Cardiac muscle cell (in vitro differentiated cells and primary cell): ENCODE data around the gene TTC38. TPM values are rescaled to one million over a fixed set of nuclear protein-coding genes. Genes with fewer than 3 reads are reported as not detected.

Experiments
- DNase-seq, 2 donors: peaks; one replicate each; pipeline versions ENCODE4 v3.0.0 to v3.0.0-alpha.2; 2010 to 2017; ENCODE audit warnings: low read depth in 1 of 2, low spot score in 1 of 2
- H3K27ac ChIP-seq: fragments of 200-600 bp; sonication (generic); 2 replicates; pipeline ENCODE4 v1.5.1; 2016
- H3K27me3 ChIP-seq: fragments of 200-600 bp; sonication (generic); 2 replicates; pipeline ENCODE4 v1.6.0; 2016; ENCODE audit warnings: control low read depth
- H3K36me3 ChIP-seq: fragments of 200-600 bp; sonication (generic); 2 replicates; pipeline ENCODE4 v1.5.1; 2016; ENCODE audit warnings: control low read depth
- H3K4me1 ChIP-seq: fragments of 200-600 bp; sonication (generic); 2 replicates; pipeline ENCODE4 v1.8.1; 2017; ENCODE audit warnings: low read depth, mild to moderate bottlenecking, mixed run types
- H3K4me3 ChIP-seq: fragments of 200-600 bp; sonication (generic); 2 replicates; pipeline ENCODE4 v1.5.1; 2016; ENCODE audit warnings: mild to moderate bottlenecking
- H3K9me3 ChIP-seq: fragments of 200-600 bp; sonication (generic); 2 replicates; pipeline ENCODE4 v1.5.1; 2017; ENCODE audit warnings: low read depth, mild to moderate bottlenecking, control low read depth
- CTCF ChIP-seq: IDR thresholded peaks from 2 replicates; pipeline ENCODE4 v1.5.1; 2012; ENCODE audit warnings: low read depth, mild to moderate bottlenecking, low read length
- polyA plus RNA-seq: library from polyadenylated mRNA; unstranded; fragments of >200 nt; fragmentation: Nextera tagmentation; extraction: Ambion mirVana; gene quantifications from 2 replicates; pipeline ENCODE4 v1.2.1, GENCODE V29; 2016
- total RNA-seq: library from RNA; depleted of rRNA; stranded (reverse); fragments of >200 nt; gene quantifications from 2 replicates; pipeline ENCODE4 v1.2.3, GENCODE V29; 2016

The TTC38 gene
- total and polyA plus RNA-seq, 2 experiments from 2014 or later, result 35.1 to 76.2 TPM

DNA sequence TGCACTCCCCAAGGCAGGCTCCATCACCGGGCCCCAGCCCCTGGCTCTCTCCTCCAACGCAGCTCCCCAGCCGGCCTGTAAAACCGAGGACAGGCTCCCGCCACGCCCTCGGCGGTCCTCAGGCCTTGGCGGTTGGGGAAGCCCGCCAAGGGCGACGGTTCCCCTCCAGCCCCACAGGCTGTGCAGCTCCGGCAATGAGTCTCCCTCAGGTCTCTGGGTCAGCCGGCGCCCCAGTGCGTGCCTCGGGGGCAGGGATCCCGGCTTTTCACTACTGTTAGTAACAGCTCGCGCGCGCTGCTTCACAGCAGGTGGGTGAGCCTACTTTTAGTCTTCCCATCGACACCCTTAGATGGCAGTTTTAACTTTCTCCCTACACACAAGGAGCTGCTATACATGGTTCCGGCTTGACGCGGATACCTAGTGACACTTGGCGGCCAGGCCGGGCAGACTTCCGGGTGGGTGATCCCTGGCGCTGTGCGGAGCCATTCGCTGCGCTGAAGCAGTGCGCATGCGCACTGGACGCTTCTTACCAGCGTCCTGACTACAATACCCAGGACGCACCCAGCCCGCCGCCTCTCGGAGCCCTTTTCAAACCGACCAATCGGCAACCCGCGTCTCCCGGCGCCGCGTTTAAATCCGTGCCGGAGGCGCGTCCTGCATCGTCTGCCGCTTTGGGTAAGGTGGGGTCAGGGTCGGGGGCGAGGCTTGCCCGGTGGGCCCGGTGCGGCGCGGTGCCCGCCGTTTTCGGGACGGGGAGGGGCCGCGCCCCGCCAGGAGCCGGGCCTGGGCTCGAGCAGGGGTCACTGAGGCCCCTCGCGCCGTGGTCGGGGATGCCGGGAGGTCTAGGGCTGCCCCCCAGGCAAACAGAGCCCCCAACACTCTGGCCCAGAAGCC, 28.7 kb downstream of the TTC38 start, which contains the start of gene GTSE1:
Gene GTSE1, plus strand, starts transcription at position 614 of the 894 bp plus-strand sequence. CDS start 531 bp downstream, outside the sequence.
- Histone ChIP-seq H3K9me3 (no peaks in the 10 kb centered on the region), H3K27ac (peak within 1 kb of the TSS; percentile 69), H3K4me3 (peak within 1 kb of the TSS; percentile 68), H3K27me3 (no peaks in the 10 kb centered on the region), H3K36me3 (peaks cover 6% of the 10 kb centered on the region), H3K4me1 (peaks cover 6% of the 10 kb centered on the region)
- peak; percentile 98 to 99 for DNase-seq
- TF ChIP-seq CTCF, result peak; percentile 8

- H3K36me3 ChIP-seq, result peaks cover 4% of the 10 kb centered on the region
- H3K4me1 ChIP-seq, result peaks cover 6% of the 10 kb centered on the region
- no peaks in the 10 kb centered on the region for H3K9me3 ChIP-seq
- no peak overlapping the region for H3K27ac ChIP-seq
- TF ChIP-seq CTCF, result no peak
- H3K4me3 ChIP-seq, result peak overlapping the region; percentile 68
- peak; percentile 30 to 43 for DNase-seq
- no peaks in the 10 kb centered on the region for H3K27me3 ChIP-seq
These were observed 29.5 kb downstream of the TTC38 start for GRCh38 chr22:46297151-46297812.

- no peak for TF ChIP-seq CTCF
- Histone ChIP-seq H3K27me3 (no peaks in the 10 kb centered on the region), H3K4me1 (peaks cover 6% of the 10 kb centered on the region), H3K27ac (no peak overlapping the region), H3K36me3 (no peaks in the 10 kb centered on the region), H3K9me3 (no peaks in the 10 kb centered on the region), H3K4me3 (no peak overlapping the region)
- DNase-seq, result no peak
These were observed 31.3 kb downstream of the TTC38 start for GRCh38 chr22:46299101-46299500.

DNA sequence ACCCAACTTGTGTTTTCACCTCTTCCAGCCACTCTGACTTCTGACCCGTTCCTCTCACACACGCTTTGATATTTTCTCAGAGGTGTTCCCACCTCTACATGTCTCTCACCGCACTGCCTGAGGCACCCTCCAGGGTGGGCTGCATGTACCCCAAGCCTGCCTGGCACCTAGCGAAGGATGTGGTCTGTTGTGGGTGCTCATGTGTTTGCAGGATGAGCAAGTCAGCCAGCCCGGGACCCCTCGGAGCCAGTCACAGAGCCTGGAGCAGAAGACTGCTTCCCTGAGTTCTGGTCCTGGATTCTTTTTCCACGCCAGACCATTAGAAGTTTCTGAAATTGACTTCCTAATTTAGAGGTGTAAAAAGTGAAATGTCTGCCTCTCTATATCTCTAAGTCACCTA, 32.7 kb downstream of the TTC38 start:
- Histone ChIP-seq H3K27me3 (no peaks in the 10 kb centered on the region), H3K9me3 (no peaks in the 10 kb centered on the region), H3K4me1 (peaks cover 6% of the 10 kb centered on the region), H3K27ac (no peak overlapping the region), H3K36me3 (no peaks in the 10 kb centered on the region), H3K4me3 (no peak overlapping the region)
- no peak for TF ChIP-seq CTCF
- no peak for DNase-seq

DNA sequence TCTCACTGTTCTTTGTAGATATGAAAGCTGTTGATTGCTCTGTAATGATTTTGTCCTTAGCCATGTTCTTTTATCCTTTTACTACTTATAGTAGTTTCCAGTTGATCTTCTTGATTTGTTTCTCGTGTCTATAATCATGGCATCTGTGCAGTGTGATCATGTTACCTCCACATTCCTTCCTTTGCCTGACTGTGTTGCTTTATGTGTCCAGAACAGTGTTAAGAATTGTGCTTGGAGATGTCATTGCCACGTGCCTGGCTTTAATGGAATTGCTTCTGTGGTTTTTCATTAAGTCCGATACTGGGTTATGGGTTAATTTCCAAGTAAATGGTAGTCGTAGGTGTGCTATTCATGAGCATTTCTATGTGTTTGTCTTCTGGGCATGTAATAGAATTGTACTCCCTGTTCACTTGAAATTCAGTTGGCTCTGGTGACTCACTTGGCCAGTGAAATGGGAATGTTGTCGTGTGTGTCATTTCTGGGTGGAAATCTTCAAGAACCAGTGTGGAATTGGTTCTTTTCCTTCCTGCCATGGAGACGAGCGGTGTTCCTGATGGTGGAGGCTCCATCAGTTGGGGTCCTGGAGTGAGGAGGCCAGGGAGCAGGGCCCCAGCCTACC, 35.6 kb downstream of the TTC38 start:
- Histone ChIP-seq H3K27me3 (no peaks in the 10 kb centered on the region), H3K4me3 (no peak overlapping the region), H3K4me1 (no peaks in the 10 kb centered on the region), H3K27ac (no peak overlapping the region), H3K9me3 (no peaks in the 10 kb centered on the region), H3K36me3 (no peaks in the 10 kb centered on the region)
- DNase-seq, result no peak
- no peak for TF ChIP-seq CTCF
